IPS DF 6.9 (cell line): ENCODE results near the gene PICALM.

Experiments used
- DNase-seq: peaks from one replicate; pipeline ENCODE4 v3.0.0-alpha.2; 2013; ENCODE audit warnings: low read depth, low spot score
- H3K27ac ChIP-seq: one replicate; pipeline ENCODE4 v1.5.1; 2013; ENCODE audit warnings: low read length, control low read depth
- H3K27me3 ChIP-seq: 2 replicates; pipeline ENCODE4 v1.6.1; 2013; ENCODE audit warnings: mild to moderate bottlenecking, low read length; ENCODE audit not compliant: control insufficient read depth, insufficient read depth
- H3K36me3 ChIP-seq: 2 replicates; pipeline ENCODE4 v1.6.1; 2013; ENCODE audit warnings: low read length; ENCODE audit not compliant: control insufficient read depth, insufficient read depth
- H3K4me1 ChIP-seq: 2 replicates; pipeline ENCODE4 v1.6.1; 2013; ENCODE audit warnings: low read length; ENCODE audit not compliant: control insufficient read depth, insufficient read depth
- H3K4me3 ChIP-seq: 2 replicates; pipeline ENCODE4 v1.5.1; 2013; ENCODE audit warnings: mild to moderate bottlenecking, low read length
- H3K9me3 ChIP-seq: 2 replicates; pipeline ENCODE4 v1.6.1; 2013; ENCODE audit warnings: low read length, inconsistent platforms; ENCODE audit not compliant: control insufficient read depth, insufficient read depth
- WGBS: extraction: QIAGEN DNeasy Blood & Tissue Kit; methylation state at CpG from one replicate; pipeline ENCODE4 v1.1.7; 2013; ENCODE audit warnings: mixed read lengths, missing lambda C conversion rate; ENCODE audit not compliant: insufficient read length, insufficient coverage; 5-methylcytosine and 5-hydroxymethylcytosine counted together

PICALM gene

GRCh38 chr11:86047275-86047991 lies 21.5 kb downstream of the PICALM start:
- Histone ChIP-seq H3K27me3 (no peaks in the 10 kb centered on the region), H3K4me1 (no peaks in the 10 kb centered on the region; the same call in none of the 2 replicates), H3K36me3 (no peaks in the 10 kb centered on the region), H3K9me3 (no peaks in the 10 kb centered on the region), H3K27ac (no peak overlapping the region), H3K4me3 (no peak overlapping the region)
- DNase-seq: no peak
- WGBS: no CpG with 5 or more reads among the region's 10 CpGs

GRCh38 chr11:86046116-86046515 lies 22.8 kb downstream of the PICALM start:
- H3K4me3 ChIP-seq: no peak overlapping the region
- WGBS: no CpG with 5 or more reads among the region's 1 CpG
- H3K36me3 ChIP-seq: no peaks in the 10 kb centered on the region
- no peak overlapping the region for H3K27ac ChIP-seq
- no peak for DNase-seq
- H3K27me3 ChIP-seq: no peaks in the 10 kb centered on the region
- H3K4me1 ChIP-seq: no peaks in the 10 kb centered on the region; the same call in none of the 2 replicates
- H3K9me3 ChIP-seq: no peaks in the 10 kb centered on the region

DNA sequence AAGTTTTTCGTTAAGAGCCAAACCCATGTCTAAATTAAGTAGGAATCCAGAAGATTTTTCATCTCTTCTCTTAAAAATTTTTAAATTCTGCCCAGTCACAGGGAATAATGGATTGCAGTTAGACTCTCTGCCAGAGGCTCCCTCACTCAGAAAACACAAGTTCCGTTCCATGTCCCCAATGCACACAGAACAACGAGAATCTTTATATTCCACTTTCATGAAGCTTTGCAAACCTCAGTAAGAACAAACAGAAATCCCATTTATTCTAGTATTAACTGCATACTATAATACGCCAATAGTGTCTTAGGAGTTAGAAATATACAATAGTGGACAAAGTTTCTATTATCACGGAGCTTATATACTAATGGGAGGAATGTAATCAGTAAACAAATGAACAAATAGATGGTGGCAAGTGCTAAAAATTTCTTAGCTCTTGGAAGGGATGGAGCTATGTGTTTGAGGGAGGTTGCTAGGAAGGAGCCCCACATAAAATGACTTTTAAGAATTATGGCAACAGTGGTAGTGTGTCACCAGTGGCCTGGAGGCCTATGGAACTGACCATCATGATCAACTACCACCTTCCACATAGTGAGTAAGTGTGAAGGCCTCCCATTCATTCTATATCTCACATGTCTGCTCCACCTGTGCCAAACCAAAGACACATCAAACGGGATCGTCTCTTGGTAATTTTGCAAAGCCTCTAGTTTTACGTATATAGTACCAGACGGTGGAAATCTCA lies 24.9 kb downstream of the PICALM start:
- Histone ChIP-seq H3K4me1 (no peaks in the 10 kb centered on the region; the same call in none of the 2 replicates), H3K4me3 (no peak overlapping the region), H3K36me3 (no peaks in the 10 kb centered on the region), H3K27ac (no peak overlapping the region), H3K9me3 (no peaks in the 10 kb centered on the region), H3K27me3 (no peaks in the 10 kb centered on the region)
- DNase-seq: no peak
- WGBS: no CpG with 5 or more reads among the region's 9 CpGs

DNA sequence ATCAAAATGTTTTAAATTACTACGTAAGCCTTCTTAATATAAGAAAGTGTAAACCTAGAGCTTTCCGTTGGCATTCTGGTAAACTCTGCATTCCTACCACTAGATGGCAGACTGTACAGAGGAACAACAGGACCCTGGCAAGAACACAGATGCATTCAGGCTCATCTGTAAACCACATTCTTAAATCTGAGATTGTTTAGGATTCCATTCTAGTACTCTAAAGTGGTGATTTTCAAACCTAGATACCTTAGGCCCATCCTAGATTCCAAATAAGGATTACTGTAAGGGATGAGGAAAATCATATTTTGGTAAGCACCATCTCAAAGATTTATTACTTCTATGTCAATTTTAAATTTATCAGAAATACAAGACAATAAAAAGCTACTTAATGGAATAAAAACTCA lies 26.9 kb downstream of the PICALM start:
- H3K36me3 ChIP-seq: no peaks in the 10 kb centered on the region
- H3K27me3 ChIP-seq: no peaks in the 10 kb centered on the region
- no peaks in the 10 kb centered on the region for H3K9me3 ChIP-seq
- no peak overlapping the region for H3K4me3 ChIP-seq
- H3K27ac ChIP-seq: no peak overlapping the region
- WGBS: no CpG with 5 or more reads among the region's 2 CpGs
- DNase-seq: peak; percentile 68
- H3K4me1 ChIP-seq: no peaks in the 10 kb centered on the region; the same call in none of the 2 replicates

DNA sequence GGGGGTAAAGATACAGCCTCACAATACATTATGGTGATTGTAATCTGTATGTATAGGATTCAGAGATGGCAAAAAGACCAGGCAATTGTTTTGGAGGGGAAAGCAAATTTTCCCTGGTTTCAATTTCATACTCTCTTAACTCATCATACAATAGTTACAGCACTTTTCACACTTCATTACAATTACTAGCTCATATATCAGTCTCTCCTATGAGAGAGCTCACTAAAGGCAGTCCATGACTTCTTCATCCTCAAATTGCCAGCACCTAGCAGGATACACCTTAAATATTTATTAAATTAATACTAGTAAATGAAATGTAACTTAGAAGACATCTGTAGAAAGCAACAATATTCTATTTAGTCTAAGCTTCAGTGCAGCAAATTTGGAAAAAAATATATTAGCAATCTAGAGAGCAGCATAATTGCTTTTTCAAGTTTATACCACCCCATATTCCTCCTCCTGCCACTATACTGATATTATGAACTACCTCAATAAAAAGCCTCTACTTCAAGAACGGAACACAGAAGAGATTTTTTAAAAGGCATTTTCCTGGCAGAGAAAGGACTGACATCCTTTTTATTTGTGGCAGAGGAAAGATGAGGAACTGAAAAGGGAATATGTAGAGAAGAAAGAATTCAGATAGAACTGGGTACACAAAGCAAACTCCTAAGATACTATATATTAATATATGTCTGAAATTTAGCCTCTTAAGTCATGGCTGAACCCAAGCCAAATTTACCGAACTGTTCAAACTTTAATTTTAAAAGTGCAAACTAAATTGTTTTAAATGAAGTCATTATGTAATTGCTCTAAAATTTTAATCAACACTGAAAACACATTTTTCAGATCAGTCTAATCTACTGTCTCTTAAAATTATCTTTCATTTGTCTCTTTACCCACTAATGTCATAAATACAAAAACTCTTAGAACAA lies 27.7 kb downstream of the PICALM start:
- Histone ChIP-seq H3K4me3 (no peak overlapping the region), H3K9me3 (no peaks in the 10 kb centered on the region), H3K27me3 (no peaks in the 10 kb centered on the region), H3K36me3 (no peaks in the 10 kb centered on the region), H3K4me1 (no peaks in the 10 kb centered on the region; the same call in none of the 2 replicates), H3K27ac (no peak overlapping the region)
- no peak for DNase-seq
- no CpG with 5 or more reads among the region's 2 CpGs for WGBS

DNA sequence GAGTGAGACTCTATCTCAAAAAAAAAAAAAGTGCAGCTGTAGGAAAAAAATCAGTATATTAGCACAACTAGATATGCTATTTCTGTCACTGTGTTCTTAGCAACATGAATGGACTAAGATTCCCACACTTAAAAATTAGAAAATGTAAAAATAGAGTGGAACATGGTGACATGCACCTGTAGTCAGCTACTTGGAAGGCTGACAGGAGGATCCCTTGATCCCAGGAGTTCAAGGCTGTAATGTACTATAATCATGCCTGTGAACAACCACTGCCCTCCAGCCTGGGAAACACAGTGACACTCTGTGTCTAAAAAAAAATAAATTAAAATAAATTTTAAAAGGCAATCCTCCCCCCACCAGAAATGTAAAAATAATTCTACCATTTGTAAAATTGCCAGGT lies 29.8 kb downstream of the PICALM start:
- H3K36me3 ChIP-seq: no peaks in the 10 kb centered on the region
- no peaks in the 10 kb centered on the region for H3K9me3 ChIP-seq
- no peaks in the 10 kb centered on the region; the same call in 1 of the 2 replicates for H3K4me1 ChIP-seq
- DNase-seq: no peak
- H3K4me3 ChIP-seq: no peak overlapping the region
- H3K27ac ChIP-seq: no peak overlapping the region
- no peaks in the 10 kb centered on the region for H3K27me3 ChIP-seq

- Histone ChIP-seq H3K4me3 (no peak overlapping the region), H3K4me1 (no peaks in the 10 kb centered on the region), H3K9me3 (no peaks in the 10 kb centered on the region), H3K27me3 (no peaks in the 10 kb centered on the region), H3K36me3 (no peaks in the 10 kb centered on the region), H3K27ac (no peak overlapping the region)
- no peak for DNase-seq
- WGBS: no CpG with 5 or more reads among the region's 4 CpGs
These were observed 31.1 kb downstream of the PICALM start for GRCh38 chr11:86037743-86038142.

DNA sequence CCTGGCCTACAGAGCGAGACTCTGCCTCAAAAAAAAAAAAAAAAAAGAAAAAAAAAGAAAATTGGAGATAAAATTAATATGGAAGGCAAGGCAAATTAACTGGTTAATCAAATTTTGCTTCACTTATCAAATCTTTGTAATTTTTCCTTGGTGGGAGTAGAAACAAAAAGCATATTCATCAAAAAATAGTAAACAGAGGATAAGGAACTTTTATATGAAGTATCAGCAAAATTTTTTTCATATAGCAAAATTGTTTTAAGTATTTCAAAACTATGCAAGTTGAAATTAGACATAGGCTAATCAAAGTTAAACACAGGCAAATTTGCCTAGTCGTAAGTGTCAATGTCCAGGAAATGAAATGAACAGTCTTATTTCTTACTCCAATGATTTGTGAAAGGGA lies 33.0 kb downstream of the PICALM start:
- no peak for DNase-seq
- H3K27me3 ChIP-seq: no peaks in the 10 kb centered on the region
- no CpG with 5 or more reads among the region's 2 CpGs for WGBS
- no peaks in the 10 kb centered on the region for H3K4me1 ChIP-seq
- H3K9me3 ChIP-seq: no peaks in the 10 kb centered on the region
- H3K36me3 ChIP-seq: no peaks in the 10 kb centered on the region
- no peak overlapping the region for H3K4me3 ChIP-seq
- H3K27ac ChIP-seq: no peak overlapping the region

- no peak for DNase-seq
- H3K27me3 ChIP-seq: no peaks in the 10 kb centered on the region
- WGBS: no CpG with 5 or more reads among the region's 1 CpG
- no peaks in the 10 kb centered on the region for H3K9me3 ChIP-seq
- no peaks in the 10 kb centered on the region for H3K4me1 ChIP-seq
- no peak overlapping the region for H3K27ac ChIP-seq
- no peak overlapping the region for H3K4me3 ChIP-seq
- no peaks in the 10 kb centered on the region for H3K36me3 ChIP-seq
These were observed 33.7 kb downstream of the PICALM start for GRCh38 chr11:86035164-86035563.

DNA sequence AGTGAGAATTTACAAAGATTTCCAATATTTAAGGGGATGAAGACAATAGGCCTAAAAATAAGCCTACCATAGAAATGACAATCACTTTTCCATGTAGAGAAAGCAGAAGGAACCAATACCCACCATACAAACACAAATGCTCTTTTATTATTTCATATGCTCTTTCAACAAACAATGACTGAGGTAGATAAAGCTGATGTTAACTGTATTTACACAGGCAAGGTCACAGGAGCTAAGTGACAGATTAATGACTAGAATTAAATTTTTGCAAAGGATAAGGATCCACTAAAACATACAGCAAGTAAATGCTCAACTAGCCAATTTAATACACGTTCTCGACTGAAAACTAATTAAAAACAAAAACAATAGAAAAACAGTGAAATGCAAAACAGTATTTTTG lies 34.2 kb downstream of the PICALM start:
- Histone ChIP-seq H3K27ac (no peak overlapping the region), H3K9me3 (no peaks in the 10 kb centered on the region), H3K4me1 (no peaks in the 10 kb centered on the region), H3K4me3 (no peak overlapping the region), H3K27me3 (no peaks in the 10 kb centered on the region), H3K36me3 (no peaks in the 10 kb centered on the region)
- WGBS: no CpG with 5 or more reads among the region's 2 CpGs
- no peak for DNase-seq
